HG02798 (cell line): ENCODE results near the gene CAMK1D.
"Not testable (repeated sequence)": the region's sequence is repeated elsewhere in the genome, so short reads cannot be mapped to it uniquely, and the experiment has no call there.

Source experiments
- ATAC-seq: cut with Tn5 transposase; IDR thresholded peaks from one replicate; pipeline ENCODE4 v1.9.1; 2021; ENCODE audit warnings: mild to moderate bottlenecking; ENCODE audit not compliant: unreplicated experiment, poor library complexity

CAMK1D gene

DNA sequence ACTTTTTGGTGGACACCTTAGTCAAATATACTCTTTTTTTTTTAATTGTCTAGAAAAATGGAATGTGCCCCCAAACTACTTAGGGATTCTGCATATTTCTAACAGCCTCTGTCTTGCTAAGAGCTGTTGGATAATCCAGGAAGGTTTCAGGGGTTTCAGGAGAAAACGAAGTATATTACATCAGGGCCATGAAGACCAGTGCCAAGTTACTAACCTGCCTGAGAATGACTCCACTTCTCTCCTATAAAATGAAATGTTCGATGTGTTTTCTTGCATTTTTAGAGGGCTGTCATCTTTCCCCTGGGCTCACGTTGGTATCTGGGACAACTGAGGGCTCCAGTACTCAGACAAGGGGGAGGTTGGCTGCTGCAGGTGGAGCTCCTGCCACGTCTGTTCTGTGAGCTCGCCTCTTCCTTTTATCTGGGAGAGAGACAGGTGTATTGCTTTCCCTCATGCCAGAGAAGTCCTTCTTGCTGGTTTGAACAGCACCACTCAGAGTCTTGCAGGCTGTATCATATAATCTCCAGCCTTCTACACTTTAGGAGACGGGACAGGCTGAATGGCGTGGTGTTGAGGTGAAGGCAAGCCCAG is 71.3 kb downstream of the CAMK1D start:
- no peak for ATAC-seq

DNA sequence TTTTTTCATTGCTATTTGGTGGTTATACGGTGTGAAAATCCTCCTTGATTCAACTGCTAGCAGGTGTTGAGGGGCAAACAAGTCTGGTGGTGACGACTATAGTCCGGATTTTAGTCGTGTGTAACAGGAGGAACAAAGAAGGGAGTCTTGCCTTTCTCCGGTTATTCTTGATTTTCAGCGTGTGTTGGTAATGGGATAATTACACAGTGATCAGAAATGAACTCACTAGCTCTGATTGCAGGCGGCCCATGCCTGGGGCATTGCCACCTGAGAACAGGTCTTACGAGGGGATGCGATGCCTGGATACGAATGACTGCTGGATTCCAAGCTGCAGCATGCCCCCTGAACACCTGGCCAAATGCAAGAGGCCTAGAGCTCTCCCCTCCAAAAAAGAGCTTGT is 72.8 kb downstream of the CAMK1D start:
- ATAC-seq = no peak

DNA sequence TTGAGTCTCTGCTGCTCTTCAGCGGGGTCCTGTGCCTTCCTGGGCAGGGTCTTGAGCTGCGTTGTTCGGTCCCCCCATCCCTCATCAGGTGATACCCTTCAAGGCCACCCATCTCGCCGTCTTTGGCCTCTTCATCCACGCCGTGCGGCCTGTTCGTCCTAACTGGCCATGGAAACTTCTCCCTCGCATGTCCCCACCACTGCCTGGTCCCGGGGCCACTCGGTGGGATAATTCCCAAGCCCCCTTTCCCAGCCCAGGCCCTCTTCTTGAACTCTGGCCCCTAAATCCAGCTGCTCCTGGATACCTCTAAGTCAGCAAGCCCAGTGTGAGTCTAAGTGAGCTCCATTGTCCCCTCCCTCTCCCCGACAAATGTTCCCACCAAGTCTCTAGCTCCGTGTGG is 74.5 kb downstream of the CAMK1D start:
- ATAC-seq = no peak

DNA sequence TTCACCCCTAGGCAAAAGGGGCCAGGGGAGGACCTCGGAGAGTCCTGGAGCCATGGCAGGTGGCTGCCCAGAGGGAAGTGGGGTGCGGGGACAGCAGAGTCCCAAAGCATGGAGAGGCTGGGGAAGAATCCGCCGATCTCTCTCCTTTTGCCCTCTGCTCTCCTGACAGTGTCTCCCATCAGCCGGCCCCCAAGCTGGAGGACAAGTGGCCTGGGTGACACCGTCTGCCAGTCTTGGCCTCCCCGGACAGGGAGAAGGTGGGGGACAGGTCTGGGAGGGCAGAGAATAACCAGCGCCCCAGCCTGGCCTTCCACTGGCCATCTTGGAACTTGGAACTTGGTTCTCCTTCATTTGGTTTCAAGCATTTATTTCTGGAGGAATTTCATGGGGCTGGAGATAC is 77.9 kb downstream of the CAMK1D start:
- ATAC-seq = no peak

DNA sequence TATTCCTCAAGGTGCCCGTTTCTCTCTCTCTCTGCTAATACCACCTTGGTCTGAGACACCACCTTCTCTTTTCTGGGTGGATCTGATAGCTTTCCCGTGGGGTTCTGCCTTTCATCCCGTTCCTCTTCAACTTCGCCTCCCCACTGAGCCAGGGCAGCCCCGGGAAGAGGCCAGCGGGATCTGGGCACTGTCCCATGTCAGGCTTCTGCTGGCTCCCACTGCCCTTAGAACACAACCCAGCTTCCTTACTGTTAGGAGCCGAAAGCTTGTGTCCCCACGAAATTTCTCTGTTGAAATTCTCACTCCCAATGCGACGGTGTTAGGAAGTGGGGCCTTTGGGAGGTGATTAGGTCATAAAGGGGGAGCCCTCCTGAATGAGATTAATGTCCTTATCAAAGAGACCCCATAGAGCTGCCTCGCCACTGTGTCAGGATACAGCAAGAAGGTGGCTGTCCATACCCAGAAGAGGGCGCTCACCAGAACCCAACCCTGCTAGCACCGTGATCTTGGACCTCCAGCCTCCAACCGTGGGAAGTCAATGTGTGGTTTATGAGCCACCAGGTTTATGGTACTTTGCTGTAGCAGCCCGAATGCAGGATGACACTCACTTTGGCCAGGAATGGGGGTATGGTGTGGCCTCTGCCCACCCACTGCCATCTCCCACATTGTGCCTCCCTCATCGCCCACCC is 79.2 kb downstream of the CAMK1D start:
- no peak for ATAC-seq

DNA sequence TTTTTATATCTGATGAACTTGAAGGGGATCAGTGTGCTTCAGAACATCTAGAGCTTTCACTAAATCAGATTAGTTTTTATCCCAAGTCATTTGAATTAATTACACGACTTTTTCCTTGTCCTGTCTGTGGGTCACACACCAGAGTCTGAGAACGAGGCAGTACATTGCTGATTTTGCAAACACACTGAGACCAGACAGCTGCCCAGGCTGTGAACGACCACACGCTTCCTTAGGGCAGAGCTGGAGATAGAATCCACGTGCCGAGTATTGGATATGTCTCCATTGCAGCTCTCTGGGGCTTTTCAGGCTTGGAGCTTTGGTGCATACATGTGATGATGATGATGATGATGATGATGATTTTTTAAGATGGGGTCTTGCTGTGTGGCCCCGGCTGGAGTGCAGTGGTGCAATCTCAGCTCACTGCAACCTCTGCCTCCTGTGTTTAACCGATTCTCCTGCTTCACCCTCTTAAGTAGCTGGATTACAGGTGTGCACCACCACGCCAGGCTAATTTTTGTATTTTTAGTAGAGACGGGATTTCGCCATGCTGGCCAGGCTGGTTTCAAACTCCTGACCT is 81.1 kb downstream of the CAMK1D start:
- no peak for ATAC-seq

DNA sequence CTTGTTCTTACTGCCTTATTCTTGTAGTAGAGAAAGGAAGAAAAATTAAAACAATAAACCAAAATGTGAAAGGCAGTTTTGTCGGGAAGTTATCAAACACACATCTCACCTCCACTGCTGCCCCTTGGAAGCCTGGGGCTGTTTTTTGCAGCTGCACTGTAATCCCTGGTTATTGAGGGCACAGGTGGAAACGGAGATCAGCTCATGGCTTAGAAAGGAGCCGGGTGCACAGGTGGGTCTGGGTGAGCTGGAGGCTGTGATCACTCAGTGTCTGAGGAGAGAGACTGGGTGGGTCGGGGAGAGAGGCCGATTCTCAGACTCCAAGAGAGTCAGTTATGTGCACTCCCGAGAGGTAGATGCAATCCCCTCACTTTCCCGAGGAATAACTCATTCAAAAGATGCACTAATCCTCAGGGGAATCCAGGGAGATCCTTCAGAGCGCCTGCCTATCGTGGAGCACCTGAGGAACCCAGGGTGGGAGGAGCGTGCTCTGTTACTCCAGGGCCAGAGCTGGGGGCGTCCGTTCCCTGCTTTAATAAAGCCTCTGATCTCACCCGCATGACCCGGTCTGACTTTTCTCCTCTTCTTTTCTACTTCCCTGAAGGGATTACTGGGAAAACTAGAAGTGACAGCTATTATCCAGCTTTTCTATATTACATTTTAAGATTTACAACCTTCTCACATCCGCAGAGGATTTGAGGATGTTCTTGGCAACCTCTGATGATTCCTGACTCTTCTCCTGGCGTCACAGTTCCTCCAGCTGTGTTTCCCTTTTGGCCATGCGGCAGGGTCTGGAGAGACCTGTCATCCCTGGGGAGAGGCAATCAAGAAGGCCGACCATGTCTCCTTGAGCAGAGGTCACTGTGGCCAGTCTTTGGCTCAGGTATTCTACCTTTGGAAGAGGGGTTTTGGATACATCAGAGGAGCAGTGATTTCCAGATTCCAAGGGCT is 82.1 kb downstream of the CAMK1D start:
- ATAC-seq = no peak

DNA sequence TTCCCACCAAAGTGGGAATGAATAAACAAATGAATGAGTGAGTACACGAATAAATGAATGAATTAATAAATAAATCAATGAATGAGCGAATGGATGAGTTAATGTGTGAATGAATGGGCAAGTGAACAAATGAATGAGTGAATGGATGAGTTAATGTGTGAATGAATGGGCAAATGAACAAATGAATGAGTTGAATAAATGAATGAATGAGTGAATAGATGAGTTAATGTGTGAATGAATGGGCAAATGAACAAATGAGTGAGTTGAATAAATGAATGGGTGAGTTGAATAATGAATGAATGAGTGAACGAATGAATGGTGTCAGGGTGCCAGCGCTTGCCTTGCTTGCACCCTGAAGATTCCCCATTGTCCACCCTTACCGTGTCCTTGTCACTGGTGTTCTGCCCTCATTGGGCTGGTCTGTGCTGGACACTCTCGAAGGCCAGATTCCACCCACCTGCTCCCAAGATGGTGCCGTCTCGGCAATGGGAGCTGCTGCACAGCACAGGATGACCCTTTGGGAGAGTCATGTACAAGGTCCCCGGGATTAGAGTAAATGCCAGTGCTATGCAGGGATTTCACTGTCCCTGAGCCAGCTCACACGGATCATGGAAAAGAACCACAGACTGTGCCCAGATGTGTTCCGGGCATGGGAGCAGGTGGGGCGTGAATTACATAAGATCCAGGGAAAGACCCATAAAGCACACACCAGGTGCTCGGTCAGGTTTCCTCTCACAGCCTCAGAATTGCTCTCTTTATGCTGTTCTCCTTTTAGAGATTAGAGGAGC is 83.2 kb downstream of the CAMK1D start:
- ATAC-seq = no peak

DNA sequence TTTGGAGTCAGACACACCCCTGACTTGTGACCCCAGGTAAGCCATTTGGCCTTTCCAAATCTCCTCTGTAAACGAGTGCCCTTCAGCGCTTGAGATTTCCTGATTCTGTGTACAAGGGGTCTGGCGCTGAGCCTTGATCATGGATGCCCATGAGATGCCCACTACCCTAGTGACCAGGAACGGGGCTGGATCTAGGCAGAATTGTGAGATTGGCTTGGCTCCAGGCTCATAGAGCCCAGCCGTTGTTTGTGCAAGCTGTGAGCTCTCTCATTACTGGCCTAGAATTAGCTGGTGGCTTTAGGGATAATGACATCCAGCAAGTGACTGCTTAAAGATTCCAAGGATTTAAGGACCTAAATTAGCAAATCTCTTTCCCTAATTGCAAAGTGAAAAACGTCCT is 84.9 kb downstream of the CAMK1D start:
- ATAC-seq = no peak

DNA sequence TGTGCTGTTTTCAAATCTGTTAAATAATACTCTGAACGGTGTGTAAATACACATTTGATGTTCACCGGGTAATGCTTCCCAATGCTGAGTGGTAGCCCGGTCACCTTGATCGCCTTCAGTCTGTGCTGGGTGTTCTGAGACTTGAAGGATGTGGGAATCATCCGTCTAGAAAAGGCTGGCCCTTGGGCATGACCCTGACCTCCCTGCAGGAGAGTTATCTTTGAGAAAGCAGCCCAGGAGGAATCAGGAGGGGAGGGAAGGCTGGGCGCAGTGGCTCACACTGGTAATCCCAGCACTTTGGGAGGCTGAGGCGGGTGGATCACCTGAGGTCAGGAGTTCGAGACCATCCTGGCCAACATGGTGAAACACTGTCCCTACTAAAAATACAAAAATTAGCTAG is 85.3 kb downstream of the CAMK1D start:
- ATAC-seq = not testable (repeated sequence)

DNA sequence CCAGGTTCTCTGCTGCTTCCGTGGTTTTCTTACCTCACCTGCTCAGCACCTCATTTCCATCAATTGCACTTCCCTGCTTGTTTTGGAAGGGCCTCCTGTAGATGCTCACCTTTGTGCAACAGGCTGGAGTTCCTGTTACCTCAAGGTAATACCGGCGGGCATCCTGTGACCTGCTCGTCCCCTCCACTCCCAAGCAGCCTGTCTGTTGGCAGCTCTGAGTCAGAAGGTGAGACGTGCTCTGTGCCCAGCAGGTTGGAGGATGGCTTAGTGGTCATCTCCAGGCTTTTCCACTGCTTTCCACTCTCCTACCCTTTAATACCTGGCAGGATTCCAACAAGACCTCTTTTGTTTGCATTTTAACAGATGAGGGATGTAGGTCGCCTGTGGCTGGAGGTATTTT is 86.0 kb downstream of the CAMK1D start:
- no peak for ATAC-seq

DNA sequence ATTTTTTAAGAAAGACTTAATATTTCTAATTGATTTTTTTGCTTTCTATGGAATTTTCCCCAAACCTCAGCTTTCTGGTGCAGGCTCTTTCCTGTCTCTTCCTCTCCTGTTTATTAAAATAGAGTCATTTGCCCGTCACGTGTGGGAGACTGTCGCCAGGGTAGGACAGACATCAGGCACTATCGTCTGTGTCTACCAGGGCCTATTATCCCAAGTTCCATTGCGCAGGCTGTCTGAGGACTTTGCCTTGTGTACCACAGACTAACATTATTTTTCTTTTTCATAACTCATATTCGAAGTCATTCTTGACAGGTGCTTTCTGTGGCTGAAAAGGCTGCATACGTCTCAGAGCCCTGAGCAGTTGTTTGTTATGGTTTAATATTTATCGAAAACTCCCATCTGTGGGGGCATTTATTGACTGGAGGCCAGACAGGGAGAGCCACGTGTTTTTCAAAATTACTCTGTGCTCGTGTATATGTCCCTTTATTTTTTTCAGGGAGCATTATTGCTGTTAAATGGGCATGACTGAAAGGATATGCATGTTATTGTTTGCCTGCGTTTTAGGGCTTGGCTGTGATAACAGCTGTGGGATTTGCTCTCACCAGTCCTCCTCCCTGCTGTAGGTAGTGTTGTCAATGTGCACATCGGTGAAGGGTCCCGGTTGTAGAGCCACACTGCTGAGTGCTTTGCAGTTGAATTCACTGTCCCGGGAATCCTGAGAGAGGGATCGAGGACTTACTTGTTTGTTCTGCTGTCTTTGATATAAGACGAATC is 89.8 kb downstream of the CAMK1D start:
- ATAC-seq = no peak

DNA sequence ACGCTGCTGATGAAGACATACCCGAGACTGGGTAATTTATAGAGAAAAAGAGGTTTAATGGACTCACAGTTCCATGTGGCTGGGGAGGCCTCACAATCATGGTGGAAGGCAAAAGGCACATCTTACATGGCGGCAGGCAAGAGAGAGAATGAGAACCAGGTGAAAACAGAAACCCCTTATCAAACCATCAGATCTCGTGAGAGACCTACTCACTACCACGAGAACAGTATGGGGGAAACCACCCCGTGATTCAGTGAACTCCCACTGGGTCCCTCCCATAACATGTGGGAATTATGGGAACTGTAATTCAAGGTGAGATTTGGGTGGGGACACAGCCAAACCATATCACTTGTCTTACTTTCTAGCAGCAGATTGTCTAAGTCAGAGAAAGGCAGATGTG is 90.4 kb downstream of the CAMK1D start:
- ATAC-seq = not testable (repeated sequence)

DNA sequence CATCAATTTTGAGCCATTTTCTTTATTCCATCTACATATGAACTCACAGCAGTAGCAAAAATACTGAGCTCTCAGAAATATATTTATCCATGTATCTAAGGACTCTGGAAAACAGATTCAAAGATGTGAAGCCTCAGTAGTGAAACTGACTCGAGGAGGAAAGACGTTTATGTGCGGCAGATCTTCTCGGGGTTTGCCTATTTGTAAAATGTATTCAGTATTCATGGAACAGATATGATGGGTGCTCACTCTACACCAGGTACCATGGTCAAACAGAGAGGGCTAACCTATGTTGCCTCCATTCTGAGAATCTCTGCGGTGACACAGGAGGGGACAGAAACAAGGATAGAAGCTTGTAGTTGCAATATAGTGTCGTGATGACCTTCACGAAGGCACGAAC is 93.7 kb downstream of the CAMK1D start:
- ATAC-seq = no peak

DNA sequence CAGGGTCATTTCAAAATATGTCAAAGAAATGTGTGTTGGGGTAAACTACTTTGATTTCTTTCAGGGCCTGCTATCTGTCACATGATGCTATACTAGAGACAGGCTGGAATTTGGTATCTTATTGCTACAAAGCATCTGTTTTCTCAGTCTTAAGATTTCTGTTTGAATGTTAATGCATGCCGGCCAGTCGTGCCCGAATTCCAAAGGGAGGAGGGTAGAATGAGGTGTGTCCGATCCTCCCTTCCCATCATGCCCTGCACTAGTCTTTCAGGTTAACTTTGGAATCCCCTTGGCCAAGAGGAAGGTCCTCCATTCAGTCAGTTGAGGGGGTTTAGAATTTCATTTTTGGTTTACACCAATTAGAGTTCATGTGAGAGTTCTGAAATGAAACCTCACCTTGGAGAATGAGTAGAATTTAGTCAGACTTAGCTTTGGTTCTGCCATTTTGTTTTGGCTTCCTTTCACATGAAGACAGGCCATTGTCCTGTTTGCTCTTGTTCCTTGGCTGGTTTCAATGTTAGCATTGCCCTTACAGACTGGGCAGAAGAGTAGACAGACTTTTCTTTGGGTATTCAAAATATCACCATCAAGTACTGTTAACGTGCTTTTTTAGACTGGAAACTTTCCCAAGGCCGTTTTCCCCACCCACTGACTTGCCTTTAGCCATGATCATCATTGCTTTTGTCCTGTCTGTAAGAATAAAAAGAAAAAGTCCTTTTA is 95.8 kb downstream of the CAMK1D start:
- ATAC-seq = no peak

DNA sequence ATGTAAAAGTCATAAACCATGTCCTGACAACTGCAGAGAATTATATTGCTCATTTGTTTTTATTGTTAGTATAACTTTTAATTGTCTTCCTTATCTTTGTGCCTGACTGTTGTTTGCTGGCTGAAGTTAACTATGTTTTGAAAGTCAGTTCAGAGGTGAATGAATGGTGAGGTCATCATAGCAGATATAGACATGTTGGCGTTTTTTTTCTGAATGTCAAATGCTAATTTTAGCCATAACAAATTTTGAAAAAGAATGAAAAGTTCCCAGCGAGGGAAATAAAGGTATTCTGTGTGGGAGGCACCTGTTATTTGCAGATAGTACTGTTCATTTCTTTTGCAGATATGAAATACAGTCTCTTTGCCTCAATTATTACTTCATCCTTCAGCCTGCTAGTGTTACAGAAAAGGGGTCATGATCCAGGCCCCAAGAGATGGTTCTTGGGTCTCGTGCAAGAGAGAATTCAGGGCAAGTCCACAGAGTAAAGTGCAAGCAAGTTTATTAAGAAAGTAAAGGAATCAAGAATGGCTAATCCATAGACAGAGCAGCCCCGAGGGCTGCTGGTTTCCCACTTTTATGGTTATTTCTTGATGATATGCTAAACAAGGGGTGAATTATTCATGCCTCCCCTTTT is 96.5 kb downstream of the CAMK1D start:
- ATAC-seq = no peak

DNA sequence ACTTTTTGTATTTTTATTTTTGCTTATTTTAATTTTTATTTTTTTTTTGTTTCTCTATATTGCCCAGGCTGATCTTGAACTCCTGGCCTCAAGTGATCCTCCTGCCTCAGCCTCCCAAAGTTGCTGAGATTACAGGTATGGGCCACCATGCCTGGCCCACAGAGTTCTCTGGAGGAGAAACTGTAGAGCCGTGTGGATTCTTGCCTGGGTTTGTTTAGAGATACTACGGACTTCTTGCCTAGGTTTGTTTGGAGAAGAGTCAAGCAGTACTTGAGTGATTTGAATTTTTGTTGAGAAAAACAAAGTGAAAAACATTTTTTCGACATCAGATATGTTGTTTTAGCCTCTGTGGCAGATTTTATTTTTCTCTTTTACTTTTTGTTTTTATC is 99.0 kb downstream of the CAMK1D start:
- no peak for ATAC-seq

DNA sequence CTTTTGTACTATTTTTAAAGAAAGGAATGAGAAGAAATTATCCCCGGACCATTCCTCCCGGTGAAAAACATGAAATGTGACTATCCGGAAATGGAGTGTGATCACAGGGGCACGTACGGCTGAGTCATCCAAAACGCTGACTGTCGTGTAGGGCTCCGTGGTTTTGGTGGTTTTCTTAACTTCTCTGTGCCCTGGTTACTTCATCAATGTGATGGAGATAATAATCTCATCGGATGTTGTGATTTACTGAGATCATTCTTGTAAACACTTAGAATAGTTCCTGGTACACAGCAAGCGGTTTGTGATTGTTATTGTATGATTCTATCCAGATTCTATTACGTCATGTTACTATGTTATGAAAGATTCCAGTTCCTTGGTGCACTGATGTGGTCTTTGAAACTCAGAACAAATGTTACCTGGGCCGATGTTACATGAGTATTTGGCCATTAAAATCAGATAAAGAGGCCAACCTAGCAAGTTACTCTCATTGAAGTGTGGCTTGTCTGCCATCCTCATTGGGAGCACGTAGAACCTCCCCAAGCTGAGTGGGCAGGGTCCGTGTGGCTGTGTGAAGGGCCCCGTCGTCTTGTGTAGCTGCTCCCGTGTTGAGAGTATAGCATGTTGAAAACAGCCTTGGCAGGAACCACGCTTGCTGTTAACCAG is 99.5 kb downstream of the CAMK1D start:
- peak; percentile 88 for ATAC-seq
